Astrocyte (in vitro differentiated cells and primary cell): ENCODE data around the gene TMEM184C. TPM values are rescaled to one million over a fixed set of nuclear protein-coding genes. Genes with fewer than 3 reads are reported as not detected.

Source experiments
- DNase-seq: peaks from one replicate; pipeline ENCODE4 v3.0.0-alpha.2; 2010; ENCODE audit warnings: low read depth
- FAIRE-seq: peaks from 2 replicates; lab custom pipeline; 2011; peaks lifted over from hg19 to GRCh38; lab: Jason Lieb, UNC
- H2AFZ ChIP-seq: 2 replicates; pipeline ENCODE4 v1.6.0; 2012; ENCODE audit warnings: low read depth, low read length, inconsistent platforms
- H3K27ac ChIP-seq: 2 replicates; pipeline ENCODE4 v1.5.1; 2011; ENCODE audit warnings: low read depth, low read length, inconsistent platforms
- H3K27me3 ChIP-seq: 2 replicates; pipeline ENCODE4 v1.6.0; 2011; ENCODE audit warnings: low read length, inconsistent platforms; ENCODE audit not compliant: insufficient read depth
- H3K36me3 ChIP-seq: 2 replicates; pipeline ENCODE4 v1.5.1; 2011; ENCODE audit warnings: low read length, inconsistent platforms; ENCODE audit not compliant: insufficient read depth
- H3K4me1 ChIP-seq: 2 replicates; pipeline ENCODE4 v1.5.1; 2011; ENCODE audit warnings: low read length, inconsistent platforms; ENCODE audit not compliant: insufficient read depth
- H3K4me2 ChIP-seq: 2 replicates; pipeline ENCODE4 v1.6.0; 2012; ENCODE audit warnings: low read length, inconsistent platforms
- H3K4me3 ChIP-seq: 2 replicates; pipeline ENCODE4 v1.5.1; 2011; ENCODE audit warnings: low read depth, mild to moderate bottlenecking, low read length, inconsistent platforms; ENCODE audit not compliant: insufficient read depth
- H3K79me2 ChIP-seq: 2 replicates; pipeline ENCODE4 v1.6.0; 2012; ENCODE audit warnings: mild to moderate bottlenecking, low read length, inconsistent platforms; ENCODE audit not compliant: insufficient read depth
- H3K9ac ChIP-seq: 2 replicates; pipeline ENCODE4 v1.6.0; 2012; ENCODE audit warnings: mild to moderate bottlenecking, low read length, inconsistent platforms
- H3K9me3 ChIP-seq: 2 replicates; pipeline ENCODE4 v1.5.1; 2012; ENCODE audit warnings: low read depth, mild to moderate bottlenecking, low read length, inconsistent platforms; ENCODE audit not compliant: insufficient read depth
- H4K20me1 ChIP-seq: 2 replicates; pipeline ENCODE4 v1.6.0; 2012; ENCODE audit warnings: low read length, inconsistent platforms; ENCODE audit not compliant: insufficient read depth
- H3K27ac Mint-ChIP-seq: one replicate; pipeline ENCODE4 v1.8.0; 2021; ENCODE audit warnings: mild to moderate bottlenecking, mixed read lengths; ENCODE audit not compliant: unreplicated experiment
- H3K27me3 Mint-ChIP-seq: one replicate; pipeline ENCODE4 v1.8.0; 2021; ENCODE audit warnings: low read depth, mixed read lengths; ENCODE audit not compliant: unreplicated experiment
- H3K36me3 Mint-ChIP-seq: one replicate; pipeline ENCODE4 v1.8.0; 2021; ENCODE audit warnings: low read depth, mixed read lengths; ENCODE audit not compliant: unreplicated experiment
- H3K4me1 Mint-ChIP-seq: one replicate; pipeline ENCODE4 v1.8.0; 2021; ENCODE audit warnings: low read depth, mixed read lengths; ENCODE audit not compliant: unreplicated experiment
- H3K4me3 Mint-ChIP-seq: one replicate; pipeline ENCODE4 v1.8.0; 2021; ENCODE audit warnings: mild to moderate bottlenecking, moderate library complexity, mixed read lengths; ENCODE audit not compliant: unreplicated experiment
- H3K9me3 Mint-ChIP-seq: one replicate; pipeline ENCODE4 v1.8.0; 2021; ENCODE audit warnings: mild to moderate bottlenecking, mixed read lengths; ENCODE audit not compliant: unreplicated experiment
- EZH2 ChIP-seq: IDR thresholded peaks from 2 replicates; pipeline ENCODE4 v1.6.1; 2012; ENCODE audit warnings: mild to moderate bottlenecking, low read length, inconsistent platforms; ENCODE audit not compliant: insufficient read depth
- total RNA-seq: library from RNA; stranded (reverse); gene quantifications from 2 replicates; pipeline ENCODE4 v1.2.1, GENCODE V29; 2021
- TF ChIP-seq, protein P1 (sequence below): IDR thresholded peaks from 2 replicates; pipeline ENCODE4 v1.5.1; 2011; ENCODE audit warnings: low read depth, mild to moderate bottlenecking, inconsistent platforms, low read length, moderate library complexity; ENCODE audit not compliant: insufficient read depth

TMEM184C gene
- total RNA-seq, 1 donor from 2014 or later: 42.3 TPM

- Mint-ChIP-seq H3K36me3 (no peaks in the 10 kb centered on the region), H3K27ac (no peak overlapping the region), H3K4me3 (no peak overlapping the region), H3K9me3 (no peaks in the 10 kb centered on the region), H3K4me1 (no peaks in the 10 kb centered on the region), H3K27me3 (no peaks in the 10 kb centered on the region)
- H2AFZ ChIP-seq: peak overlapping the region; percentile 35
- H3K79me2 ChIP-seq: no peaks in the 10 kb centered on the region
- DNase-seq (no peak), FAIRE-seq (no peak)
- no peaks in the 10 kb centered on the region for H3K27me3 ChIP-seq
- peaks cover 3% of the 10 kb centered on the region for H3K9me3 ChIP-seq
- no peaks in the 10 kb centered on the region for H4K20me1 ChIP-seq
- no peaks in the 10 kb centered on the region for H3K36me3 ChIP-seq
- H3K27ac ChIP-seq: no peak overlapping the region
- H3K4me1 ChIP-seq: no peaks in the 10 kb centered on the region
- TF ChIP-seq, protein P1, sequence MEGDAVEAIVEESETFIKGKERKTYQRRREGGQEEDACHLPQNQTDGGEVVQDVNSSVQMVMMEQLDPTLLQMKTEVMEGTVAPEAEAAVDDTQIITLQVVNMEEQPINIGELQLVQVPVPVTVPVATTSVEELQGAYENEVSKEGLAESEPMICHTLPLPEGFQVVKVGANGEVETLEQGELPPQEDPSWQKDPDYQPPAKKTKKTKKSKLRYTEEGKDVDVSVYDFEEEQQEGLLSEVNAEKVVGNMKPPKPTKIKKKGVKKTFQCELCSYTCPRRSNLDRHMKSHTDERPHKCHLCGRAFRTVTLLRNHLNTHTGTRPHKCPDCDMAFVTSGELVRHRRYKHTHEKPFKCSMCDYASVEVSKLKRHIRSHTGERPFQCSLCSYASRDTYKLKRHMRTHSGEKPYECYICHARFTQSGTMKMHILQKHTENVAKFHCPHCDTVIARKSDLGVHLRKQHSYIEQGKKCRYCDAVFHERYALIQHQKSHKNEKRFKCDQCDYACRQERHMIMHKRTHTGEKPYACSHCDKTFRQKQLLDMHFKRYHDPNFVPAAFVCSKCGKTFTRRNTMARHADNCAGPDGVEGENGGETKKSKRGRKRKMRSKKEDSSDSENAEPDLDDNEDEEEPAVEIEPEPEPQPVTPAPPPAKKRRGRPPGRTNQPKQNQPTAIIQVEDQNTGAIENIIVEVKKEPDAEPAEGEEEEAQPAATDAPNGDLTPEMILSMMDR: no peak
- TF ChIP-seq EZH2: no peak
- no peak overlapping the region for H3K9ac ChIP-seq
- H3K4me2 ChIP-seq: no peak overlapping the region
- no peak overlapping the region for H3K4me3 ChIP-seq
These were observed 46.0 kb upstream of the TMEM184C start for GRCh38 chr4:147571036-147571770.

DNA sequence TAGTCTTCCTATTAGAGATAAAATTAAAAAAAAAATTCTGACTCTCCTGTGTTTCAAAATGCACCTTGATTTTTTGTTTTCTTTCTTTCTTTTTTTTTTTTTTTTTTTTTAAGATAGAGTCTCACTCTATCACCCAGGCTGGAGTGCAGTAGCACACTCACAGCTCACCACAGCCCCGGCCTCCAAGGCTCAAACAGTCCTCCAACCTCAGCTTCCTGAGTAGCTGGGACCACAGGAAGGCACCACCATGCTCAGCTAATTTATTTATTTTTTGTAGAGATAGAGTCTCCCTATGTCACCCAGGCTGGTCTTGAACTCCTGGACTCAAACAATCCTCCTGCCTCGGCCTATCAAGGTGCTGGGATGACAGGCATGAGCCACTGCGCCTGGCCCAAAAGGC, 41.1 kb upstream of the TMEM184C start:
- Histone ChIP-seq H2AFZ (no peak overlapping the region), H3K79me2 (no peaks in the 10 kb centered on the region), H3K27ac (no peak overlapping the region), H4K20me1 (no peaks in the 10 kb centered on the region), H3K4me1 (peaks cover 12% of the 10 kb centered on the region), H3K4me2 (no peak overlapping the region), H3K4me3 (no peak overlapping the region), H3K9me3 (no peaks in the 10 kb centered on the region), H3K9ac (no peak overlapping the region), H3K36me3 (no peaks in the 10 kb centered on the region), H3K27me3 (no peaks in the 10 kb centered on the region)
- FAIRE-seq: no peak
- TF ChIP-seq EZH2: no peak
- TF ChIP-seq, protein P1: no peak
- Mint-ChIP-seq H3K27ac (no peak overlapping the region), H3K27me3 (no peaks in the 10 kb centered on the region), H3K9me3 (no peaks in the 10 kb centered on the region), H3K4me3 (no peak overlapping the region), H3K4me1 (peaks cover 7% of the 10 kb centered on the region), H3K36me3 (no peaks in the 10 kb centered on the region)
- DNase-seq: no peak

GRCh38 chr4:147578051-147578476, 39.1 kb upstream of the TMEM184C start:
- Histone ChIP-seq H3K4me3 (no peak overlapping the region), H3K4me2 (peak overlapping the region; percentile 16), H3K9me3 (no peaks in the 10 kb centered on the region), H3K79me2 (no peaks in the 10 kb centered on the region), H3K4me1 (peaks cover 15% of the 10 kb centered on the region), H4K20me1 (no peaks in the 10 kb centered on the region), H3K36me3 (no peaks in the 10 kb centered on the region), H3K27ac (peak overlapping the region; percentile 60), H3K9ac (peak overlapping the region; percentile 35), H2AFZ (peak overlapping the region; percentile 3), H3K27me3 (no peaks in the 10 kb centered on the region)
- no peaks in the 10 kb centered on the region for H3K36me3 Mint-ChIP-seq
- H3K27me3 Mint-ChIP-seq: no peaks in the 10 kb centered on the region
- peak; percentile 96 for DNase-seq
- peaks cover 9% of the 10 kb centered on the region for H3K4me1 Mint-ChIP-seq
- no peak overlapping the region for H3K4me3 Mint-ChIP-seq
- no peak for TF ChIP-seq EZH2
- TF ChIP-seq, protein P1: no peak
- H3K9me3 Mint-ChIP-seq: no peaks in the 10 kb centered on the region
- peak overlapping the region; percentile 60 for H3K27ac Mint-ChIP-seq
- peak; percentile 43 for FAIRE-seq
